H1 (cell line): ENCODE measurements around the gene LTBP3. TPM values are rescaled to one million over a fixed set of nuclear protein-coding genes. Genes with fewer than 3 reads are reported as not detected.
A peak's percentile ranks its signal among the peaks of the same experiment; 100 is the strongest.

Experiments
- CTCF ChIA-PET: fragments of 300-600 bp; sonication (Branson Sonifier 250); formaldehyde crosslinking; loops from one replicate; lab custom pipeline; 2021; ENCODE audit not compliant: partially characterized antibody; lab: Charles Lee
- POLR2A ChIA-PET: fragments of 300-600 bp; sonication (Branson Sonifier 250); formaldehyde crosslinking; loops from one replicate; lab custom pipeline; 2021; ENCODE audit warnings: inconsistent platforms; ENCODE audit not compliant: partially characterized antibody; lab: Charles Lee
- DNase-seq, 2 experiments: peaks; one replicate each; pipeline versions ENCODE4 v3.0.0 to v3.0.0-alpha.2; 2010 to 2022; ENCODE audit warnings: low spot score in 2 of 2, low read depth in 1 of 2, mixed read lengths in 1 of 2
- FAIRE-seq: peaks from 2 replicates; lab custom pipeline; 2011; peaks lifted over from hg19 to GRCh38; lab: Jason Lieb, UNC
- H2AFZ ChIP-seq: 2 replicates; pipeline ENCODE4 v1.8.1; 2012; ENCODE audit warnings: low read length, inconsistent platforms
- H2AK5ac ChIP-seq: 2 replicates; pipeline ENCODE4 v1.6.1; 2013; ENCODE audit warnings: low read depth, low read length
- H2BK120ac ChIP-seq: replicated peaks from 2 replicates; pipeline ENCODE3; 2013; ENCODE audit warnings: low read depth, low read length, inconsistent platforms
- H2BK12ac ChIP-seq: 2 replicates; pipeline ENCODE4 v1.6.1; 2013; ENCODE audit warnings: low read depth, low read length
- H2BK15ac ChIP-seq: 2 replicates; pipeline ENCODE4 v1.6.1; 2013; ENCODE audit warnings: low read length
- H2BK20ac ChIP-seq: 2 replicates; pipeline ENCODE4 v1.6.1; 2013; ENCODE audit warnings: low read length
- H2BK5ac ChIP-seq: 2 replicates; pipeline ENCODE4 v1.6.1; 2013; ENCODE audit warnings: low read depth, low read length
- H3K14ac ChIP-seq: 2 replicates; pipeline ENCODE4 v1.6.1; 2013; ENCODE audit warnings: inconsistent platforms; ENCODE audit not compliant: insufficient read length
- H3K18ac ChIP-seq: 2 replicates; pipeline ENCODE4 v1.6.1; 2013; ENCODE audit warnings: low read length; ENCODE audit errors: extremely low read depth
- H3K23ac ChIP-seq: 2 replicates; pipeline ENCODE4 v1.6.1; 2013; ENCODE audit warnings: inconsistent platforms; ENCODE audit not compliant: insufficient read length
- H3K23me2 ChIP-seq: 2 replicates; pipeline ENCODE4 v1.6.1; 2013; ENCODE audit warnings: low read depth, low read length
- H3K27ac ChIP-seq: 2 replicates; pipeline ENCODE4 v1.6.1; 2011; ENCODE audit warnings: low read depth, low read length, inconsistent platforms
- H3K27me3 ChIP-seq, 4 experiments: replicated peaks in 1 of 4; 1 replicate in 1 of 4; 2 replicates in 3 of 4; pipeline versions ENCODE4 v1.6.1 to v1.8.1; 2011 to 2013; ENCODE audit warnings: low read length in 3 of 4, mild to moderate bottlenecking in 3 of 4, inconsistent platforms in 2 of 4, mixed read lengths in 2 of 4, moderate library complexity in 1 of 4; ENCODE audit not compliant: control insufficient read depth in 3 of 4, insufficient read depth in 3 of 4; ENCODE audit errors: extremely low read depth in 1 of 4
- H3K36me3 ChIP-seq, 4 experiments: 2 replicates each; pipeline versions ENCODE4 v1.6.1 to v1.8.1; 2011 to 2013; ENCODE audit warnings: mild to moderate bottlenecking in 4 of 4, low read length in 3 of 4, moderate library complexity in 2 of 4, control low read depth in 1 of 4, inconsistent platforms in 1 of 4; ENCODE audit not compliant: insufficient read depth in 4 of 4, control insufficient read depth in 2 of 4
- H3K4ac ChIP-seq: replicated peaks from 2 replicates; pipeline ENCODE3; 2013; ENCODE audit warnings: low read length, low read depth, mixed read lengths, inconsistent platforms; ENCODE audit not compliant: insufficient read length
- H3K4me1 ChIP-seq, 4 experiments: replicated peaks in 1 of 4; 1 replicate in 1 of 4; 2 replicates in 3 of 4; pipeline versions ENCODE4 v1.6.1 to v1.8.1; 2011 to 2013; ENCODE audit warnings: low read length in 3 of 4, inconsistent platforms in 2 of 4, mixed read lengths in 1 of 4; ENCODE audit not compliant: insufficient read depth in 4 of 4, control insufficient read depth in 3 of 4
- H3K4me2 ChIP-seq, 2 experiments: 2 replicates each; pipeline versions ENCODE4 v1.6.1 to v1.8.1; 2011 to 2013; ENCODE audit warnings: low read depth in 2 of 2, low read length in 2 of 2, control low read depth in 1 of 2, inconsistent platforms in 1 of 2, mild to moderate bottlenecking in 1 of 2; ENCODE audit not compliant: insufficient read depth in 1 of 2
- H3K4me3 ChIP-seq, 4 experiments: fragments of 200-600, 300-600 bp in 1 of 4; sonication (generic), shearing (Covaris generic), sonication (Bioruptor Twin) in 1 of 4; 2 replicates each; pipeline versions ENCODE4 v1.5.1 to v1.8.1; 2011 to 2016; ENCODE audit warnings: low read length in 4 of 4, low read depth in 3 of 4, control low read depth in 2 of 4, inconsistent platforms in 2 of 4, mild to moderate bottlenecking in 2 of 4, mixed read lengths in 1 of 4, moderate library complexity in 1 of 4; ENCODE audit not compliant: insufficient read depth in 2 of 4; ENCODE audit errors: extremely low read depth in 1 of 4
- H3K56ac ChIP-seq: replicated peaks from 2 replicates; pipeline ENCODE3; 2013; ENCODE audit warnings: low read depth, mild to moderate bottlenecking, mixed read lengths, low read length, inconsistent platforms; ENCODE audit not compliant: insufficient read length
- H3K79me1 ChIP-seq: 2 replicates; pipeline ENCODE4 v1.6.1; 2013; ENCODE audit warnings: low read depth, low read length, control low read depth
- H3K79me2 ChIP-seq, 2 experiments: 2 replicates each; pipeline versions ENCODE4 v1.6.1 to v1.8.1; 2012 to 2013; ENCODE audit warnings: low read length in 2 of 2, mild to moderate bottlenecking in 2 of 2, inconsistent platforms in 1 of 2; ENCODE audit not compliant: insufficient read depth in 2 of 2, control insufficient read depth in 1 of 2
- H3K9ac ChIP-seq, 4 experiments: replicated peaks in 1 of 4; 1 replicate in 1 of 4; 2 replicates in 3 of 4; pipeline versions ENCODE4 v1.6.1 to v1.8.1; 2011 to 2013; ENCODE audit warnings: low read depth in 3 of 4, low read length in 3 of 4, control low read depth in 2 of 4, mild to moderate bottlenecking in 2 of 4, moderate library complexity in 2 of 4, inconsistent platforms in 1 of 4; ENCODE audit errors: extremely low read depth in 1 of 4
- H3K9me3 ChIP-seq, 2 experiments: 2 replicates each; pipeline versions ENCODE4 v1.6.1 to v1.8.1; 2012 to 2013; ENCODE audit warnings: mild to moderate bottlenecking in 2 of 2, moderate library complexity in 2 of 2, control low read depth in 1 of 2, inconsistent platforms in 1 of 2, low read depth in 1 of 2, low read length in 1 of 2, mixed read lengths in 1 of 2; ENCODE audit not compliant: insufficient read depth in 2 of 2
- H4K20me1 ChIP-seq, 2 experiments: replicated peaks in 1 of 2; 2 replicates each; pipeline versions ENCODE3 to v1.8.1; 2011 to 2013; ENCODE audit warnings: inconsistent platforms in 2 of 2, low read length in 2 of 2, mild to moderate bottlenecking in 1 of 2; ENCODE audit not compliant: insufficient read depth in 2 of 2, control insufficient read depth in 1 of 2
- H4K5ac ChIP-seq: 2 replicates; pipeline ENCODE4 v1.6.1; 2013; ENCODE audit warnings: low read length, low read depth, mixed read lengths, inconsistent platforms; ENCODE audit not compliant: insufficient read length
- H4K8ac ChIP-seq: 2 replicates; pipeline ENCODE4 v1.8.0; 2013; ENCODE audit warnings: mild to moderate bottlenecking, moderate library complexity, low read length, inconsistent platforms; ENCODE audit not compliant: insufficient read depth; ENCODE audit errors: extremely low read depth
- H4K91ac ChIP-seq: replicated peaks from 2 replicates; pipeline ENCODE3; 2013; ENCODE audit warnings: low read length, mixed read lengths, inconsistent platforms; ENCODE audit not compliant: insufficient read length
- WGBS, 2 experiments: shearing (Covaris generic) in 1 of 2; methylation state at CpG; one replicate each; pipeline versions ENCODE4 v1.1.6 to v1.1.7; 2013 to 2015; ENCODE audit warnings: low lambda C conversion rate in 2 of 2, mixed read lengths in 2 of 2, inconsistent platforms in 1 of 2, low coverage in 1 of 2, missing lambda C conversion rate in 1 of 2; ENCODE audit not compliant: insufficient replicate concordance in 2 of 2, insufficient coverage in 1 of 2, insufficient read length in 1 of 2; ENCODE audit errors: extremely low coverage in 1 of 2, missing lambda C conversion rate in 1 of 2; 5-methylcytosine and 5-hydroxymethylcytosine counted together
- polyA plus RNA-seq, 7 experiments: library from polyadenylated mRNA; depleted of rRNA in 3 of 7; stranded (reverse) in 5 of 7; unstranded in 2 of 7; fragments of >200 nt in 5 of 7; fragments of 200-250 nt in 2 of 7; gene quantifications; 1 replicate in 5 of 7; 2 replicates in 1 of 7; 4 replicates in 1 of 7; pipeline versions ENCODE4 v1.2.1 to v1.2.3, GENCODE V29; 2011 to 2013; ENCODE audit warnings: missing spikeins in 2 of 7, mixed read lengths in 2 of 7
- total RNA-seq: library from RNA; stranded (reverse); fragmentation: NEBNext Ultra II Directional; extraction: Animal tissue kit (Norgen Biotek cat#: 25700); gene quantifications from 2 replicates; pipeline ENCODE4 v1.2.1, GENCODE V29; 2021

LTBP3 gene
- total and polyA plus RNA-seq, 2 of the 8 experiments (the other 6 are each of a cell fraction or from before 2014, with no cell fraction given) = 12.8 to 17.8 TPM

DNA sequence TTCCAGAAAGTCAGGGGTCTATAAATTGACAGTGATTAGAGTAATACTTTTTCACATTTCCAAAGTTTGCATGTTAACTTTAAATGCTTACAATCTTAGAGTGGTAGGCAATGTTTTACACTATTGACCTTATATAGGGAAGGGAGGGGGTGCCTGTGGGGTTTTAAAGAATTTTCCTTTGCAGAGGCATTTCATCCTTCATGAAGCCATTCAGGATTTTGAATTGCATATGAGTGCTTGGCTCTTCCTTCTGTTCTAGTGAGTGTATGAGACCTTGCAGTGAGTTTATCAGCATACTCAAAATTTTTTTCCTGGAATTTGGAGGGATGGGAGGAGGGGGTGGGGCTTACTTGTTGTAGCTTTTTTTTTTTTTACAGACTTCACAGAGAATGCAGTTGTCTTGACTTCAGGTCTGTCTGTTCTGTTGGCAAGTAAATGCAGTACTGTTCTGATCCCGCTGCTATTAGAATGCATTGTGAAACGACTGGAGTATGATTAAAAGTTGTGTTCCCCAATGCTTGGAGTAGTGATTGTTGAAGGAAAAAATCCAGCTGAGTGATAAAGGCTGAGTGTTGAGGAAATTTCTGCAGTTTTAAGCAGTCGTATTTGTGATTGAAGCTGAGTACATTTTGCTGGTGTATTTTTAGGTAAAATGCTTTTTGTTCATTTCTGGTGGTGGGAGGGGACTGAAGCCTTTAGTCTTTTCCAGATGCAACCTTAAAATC lies 54.0 kb downstream of the LTBP3 start:
- H3K9ac ChIP-seq = peak overlapping the region in 2 of 4 experiments; percentile 19 to 49; a peak in 4 of 7 replicates

More for the DNA sequence above, 54.0 kb downstream of the LTBP3 start:
- H3K4ac ChIP-seq = no peak overlapping the region
- ChIA-PET POLR2A (interaction anchor here (0.6 to 29.8 kb wide), 28 partner anchors 4 to 628 kb away, joined by 3 to 1569 read pairs (median 6); partner anchors contain the start of genes FRMD8, MALAT1, NEAT1 and SCYL1), CTCF (interaction anchor here (9.4 to 29.0 kb wide), 3 partner anchors 10 to 87 kb away, joined by 115 to 809 read pairs (median 133); partner anchors contain the start of gene MALAT1)
- no peak overlapping the region for H2AK5ac ChIP-seq
- no peak overlapping the region for H3K56ac ChIP-seq
- peak overlapping the region; percentile 93 to 100 (median 98) for H3K4me3 ChIP-seq
- no peak overlapping the region for H3K14ac ChIP-seq
- no peak overlapping the region for H3K18ac ChIP-seq
- no peak overlapping the region for H4K91ac ChIP-seq
- WGBS, 2 experiments = 72% methylated on average over 3 of the region's 3 CpGs; no CpG with 5 or more reads in 1 of the 2 experiments
- no peak overlapping the region for H2BK12ac ChIP-seq
- H3K27me3 ChIP-seq = no peaks in the 10 kb centered on the region
- peaks cover 0 to 7% (median 3%) of the 10 kb centered on the region in 4 experiments; a peak in 4 of 7 replicates for H3K4me1 ChIP-seq
- peaks cover 45 to 52% of the 10 kb centered on the region in 2 experiments for H4K20me1 ChIP-seq
- no peak overlapping the region for H4K5ac ChIP-seq
- no peak overlapping the region for H2BK15ac ChIP-seq
- H4K8ac ChIP-seq = no peak overlapping the region
- no peak overlapping the region for H2BK5ac ChIP-seq
- H2BK120ac ChIP-seq = no peak overlapping the region
- no peaks in the 10 kb centered on the region for H3K9me3 ChIP-seq
- H3K23ac ChIP-seq = no peak overlapping the region
- peak overlapping the region; percentile 75 to 90 for H3K4me2 ChIP-seq
- H2AFZ ChIP-seq = no peak overlapping the region
- peaks cover 53 to 73% of the 10 kb centered on the region in 2 experiments for H3K79me2 ChIP-seq
- no peak overlapping the region for H2BK20ac ChIP-seq
- no peak for DNase-seq
- H3K27ac ChIP-seq = no peak overlapping the region
- no peak for FAIRE-seq
- no peaks in the 10 kb centered on the region for H3K79me1 ChIP-seq
- peaks cover 4% of the 10 kb centered on the region for H3K23me2 ChIP-seq
- H3K36me3 ChIP-seq = peaks cover 39 to 69% (median 52%) of the 10 kb centered on the region in 4 experiments
